Measurements from ENCODE around the gene PRR33. TPM values are rescaled to one million over a fixed set of nuclear protein-coding genes. Genes with fewer than 3 reads are reported as not detected.

The PRR33 gene
- total and polyA plus RNA-seq, 10 of the 15 experiments (the other 5 are each of a cell fraction or from before 2014, with no cell fraction given): 0.02 to 1.0 (median 0.38) TPM; not detected in 6

- peak; percentile 96 for TF ChIP-seq CBFB (IDR thresholded peaks at IDR 0.05; ENCODE audit: low read depth)
- peak; percentile 85 for TF ChIP-seq RELA (IDR thresholded peaks at IDR 0.05; ENCODE audit: borderline replicate concordance, partially characterized antibody)
Measured at GRCh38 chr11:1852877-1853276, 38.8 kb downstream of the PRR33 start, which contains the start of gene LSP1 (continued).

GRCh38 chr11:1852271-1852876 lies 39.3 kb downstream of the PRR33 start:
- no peak for ATAC-seq
- intact Hi-C loops (cut with micrococcal nuclease; ENCODE audit: unreplicated experiment): loop anchor here (5.0 kb wide), 2 partner anchors 530 to 550 kb away; partner anchors contain the start of gene TSSC4

More at GRCh38 chr11:1852271-1852876, 39.3 kb downstream of the PRR33 start:
- Histone ChIP-seq H3K27ac (ENCODE audit: control insufficient read depth, insufficient read depth) (peak overlapping the region; percentile 99), H2AFZ (ENCODE audit: control insufficient read depth, low read depth, low read length) (peak overlapping the region; percentile 35), H3K4me2 (ENCODE audit: control insufficient read depth, insufficient read depth) (peak overlapping the region; percentile 100), H3K36me3 (ENCODE audit: control insufficient read depth in 2 of 2, insufficient read depth in 2 of 2, low read length in 1 of 2) (peaks cover 1 to 3% of the 10 kb centered on the region in 2 experiments; a peak in 2 of 4 replicates), H3K9me3 (replicated peaks; ENCODE audit: control insufficient read depth, insufficient read depth, low read length) (no peaks in the 10 kb centered on the region), H3K4me1 (ENCODE audit: control insufficient read depth, insufficient read depth, low read length) (peaks cover 60% of the 10 kb centered on the region), H4K20me1 (ENCODE audit: control insufficient read depth, insufficient read depth) (peaks cover 15% of the 10 kb centered on the region; the same call in 1 of the 2 replicates), H3K27me3 (replicated peaks in 1 of 2; ENCODE audit: control insufficient read depth in 2 of 2, insufficient read depth in 2 of 2, low read length in 1 of 2) (no peaks in the 10 kb centered on the region), H3K4me3 (peak overlapping the region; percentile 44; the same call in 1 of the 2 replicates), H3K79me2 (ENCODE audit: control insufficient read depth, insufficient read depth, low read length) (peaks cover 54% of the 10 kb centered on the region), H3K9ac (ENCODE audit: control insufficient read depth, insufficient read depth, low read length) (peak overlapping the region; percentile 92)
- TF ChIP-seq ZNF274 (IDR thresholded peaks at IDR 0.05; ENCODE audit: insufficient read depth, insufficient read length) (no peak), MEF2A (IDR thresholded peaks at IDR 0.05; ENCODE audit: insufficient read depth, low read depth, low read length) (no peak), DPF2 (IDR thresholded peaks at IDR 0.05) (no peak), IKZF1 (conservative IDR thresholded peaks at IDR 0.05) (no peak), USF1 (IDR thresholded peaks at IDR 0.05; ENCODE audit: borderline replicate concordance, extremely low read length, insufficient read depth, low read depth, low read length) (peak; percentile 63), ATF3 (IDR thresholded peaks at IDR 0.05; ENCODE audit: borderline replicate concordance, extremely low read depth, low read depth, low read length) (no peak), TCF7 (IDR thresholded peaks at IDR 0.05; ENCODE audit: borderline replicate concordance) (no peak), YBX1 (IDR thresholded peaks at IDR 0.05) (no peak), TCF12 (IDR thresholded peaks at IDR 0.05; ENCODE audit: low read depth, low read length) (0 out of 2 replicates have a peak, but pooled peaks have one; percentile 50), STAT1 (conservative IDR thresholded peaks at IDR 0.05) (0 out of 2 replicates have a peak, but pooled peaks have one; percentile 4), RAD51 (IDR thresholded peaks at IDR 0.05) (peak; percentile 59; the same call in 1 of the 2 replicates)
- 13% methylated on average over 25 of the region's 25 CpGs for WGBS (ENCODE audit: insufficient coverage, insufficient replicate concordance, low lambda C conversion rate, missing lambda C conversion rate)
- ChIA-PET POLR2A (interaction anchor here (0.9 kb wide), 1 partner anchor 95 kb away, joined by 3 read pairs; the partner anchor contains the start of gene MRPL23), RAD21 (ENCODE audit: unreplicated experiment) (interaction anchor here (1.2 to 1.4 kb wide), 2 partner anchors 13 to 84 kb away, joined by 3 to 5 read pairs; partner anchors contain the start of gene TNNI2), SMC1A (ENCODE audit: uncharacterized antibody, unreplicated experiment) (interaction anchor here (1.2 to 2.6 kb wide), 3 partner anchors 10 to 148 kb away, joined by 3 to 7 read pairs (median 3); no protein-coding TSS in a partner anchor), CTCF (interaction anchor here (0.6 to 5.5 kb wide), 7 partner anchors 14 to 299 kb away, joined by 3 to 23 read pairs (median 3); partner anchors contain the start of gene TNNI2)
- TSS peak; percentile 90 for BruUV-seq (replicated peaks)
- FAIRE-seq: no peak
- in situ Hi-C loops (cut with MboI): loop anchor here (5.0 to 10.0 kb wide), 2 partner anchors 530 to 1008 kb away; partner anchors contain the start of genes POLR2L and TSPAN4
- DNase-seq (ENCODE audit: low read depth, low spot score): no peak
